ENCODE data around the gene PTPRM.

- no peak for TF ChIP-seq POLR2AphosphoS5 (IDR thresholded peaks at IDR 0.05; ENCODE audit: low read depth, low read length)
- TF ChIP-seq POU2F2 (IDR thresholded peaks at IDR 0.05; ENCODE audit: low read depth, low read length), result no peak
- TF ChIP-seq POLR2A (IDR thresholded peaks at IDR 0.05; ENCODE audit: low read depth, low read length), result no peak
- no peak for TF ChIP-seq PAX5 (IDR thresholded peaks at IDR 0.05; ENCODE audit: insufficient read depth, low read length, severe bottlenecking)
- no peak for TF ChIP-seq TAF1 (IDR thresholded peaks at IDR 0.05; ENCODE audit: low read depth, low read length)
- TF ChIP-seq SPI1 (IDR thresholded peaks at IDR 0.05; ENCODE audit: low read depth, low read length), result no peak
Measured at GRCh38 chr18:7958897-7959146, 391.7 kb downstream of the PTPRM start.

Data from GM12891 (cell line).